GM12873 (cell line): Measurements from ENCODE around the gene BAIAP2L1.

ENCODE experiments used
- TF ChIP-seq, protein P1 (sequence below): IDR thresholded peaks from 2 replicates; pipeline ENCODE4 v1.5.1; 2012; ENCODE audit warnings: low read depth, mild to moderate bottlenecking, moderate library complexity, low read length, control low read depth; ENCODE audit not compliant: insufficient read depth; ENCODE audit errors: missing control alignments

The BAIAP2L1 gene

DNA sequence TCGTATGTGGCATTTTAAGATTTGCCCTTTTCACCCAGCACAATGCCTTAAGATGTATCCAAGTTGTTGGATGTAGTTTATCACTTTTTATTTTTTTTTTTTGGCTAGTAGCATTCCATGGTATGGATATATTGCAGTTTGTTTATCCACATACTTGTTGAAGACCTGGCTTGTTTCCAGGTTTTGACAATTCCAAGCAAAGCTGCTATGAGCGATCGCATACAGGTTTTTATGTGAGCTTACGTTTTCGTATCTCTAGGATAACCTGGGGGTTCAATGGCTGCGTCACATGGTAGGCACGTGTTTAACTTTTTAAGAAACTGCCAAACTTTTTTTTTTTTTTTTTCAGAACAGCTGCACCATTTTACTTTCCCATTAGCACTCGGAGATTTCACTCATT is 32.2 kb downstream of the BAIAP2L1 start:
- TF ChIP-seq, protein P1, sequence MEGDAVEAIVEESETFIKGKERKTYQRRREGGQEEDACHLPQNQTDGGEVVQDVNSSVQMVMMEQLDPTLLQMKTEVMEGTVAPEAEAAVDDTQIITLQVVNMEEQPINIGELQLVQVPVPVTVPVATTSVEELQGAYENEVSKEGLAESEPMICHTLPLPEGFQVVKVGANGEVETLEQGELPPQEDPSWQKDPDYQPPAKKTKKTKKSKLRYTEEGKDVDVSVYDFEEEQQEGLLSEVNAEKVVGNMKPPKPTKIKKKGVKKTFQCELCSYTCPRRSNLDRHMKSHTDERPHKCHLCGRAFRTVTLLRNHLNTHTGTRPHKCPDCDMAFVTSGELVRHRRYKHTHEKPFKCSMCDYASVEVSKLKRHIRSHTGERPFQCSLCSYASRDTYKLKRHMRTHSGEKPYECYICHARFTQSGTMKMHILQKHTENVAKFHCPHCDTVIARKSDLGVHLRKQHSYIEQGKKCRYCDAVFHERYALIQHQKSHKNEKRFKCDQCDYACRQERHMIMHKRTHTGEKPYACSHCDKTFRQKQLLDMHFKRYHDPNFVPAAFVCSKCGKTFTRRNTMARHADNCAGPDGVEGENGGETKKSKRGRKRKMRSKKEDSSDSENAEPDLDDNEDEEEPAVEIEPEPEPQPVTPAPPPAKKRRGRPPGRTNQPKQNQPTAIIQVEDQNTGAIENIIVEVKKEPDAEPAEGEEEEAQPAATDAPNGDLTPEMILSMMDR, result no peak

DNA sequence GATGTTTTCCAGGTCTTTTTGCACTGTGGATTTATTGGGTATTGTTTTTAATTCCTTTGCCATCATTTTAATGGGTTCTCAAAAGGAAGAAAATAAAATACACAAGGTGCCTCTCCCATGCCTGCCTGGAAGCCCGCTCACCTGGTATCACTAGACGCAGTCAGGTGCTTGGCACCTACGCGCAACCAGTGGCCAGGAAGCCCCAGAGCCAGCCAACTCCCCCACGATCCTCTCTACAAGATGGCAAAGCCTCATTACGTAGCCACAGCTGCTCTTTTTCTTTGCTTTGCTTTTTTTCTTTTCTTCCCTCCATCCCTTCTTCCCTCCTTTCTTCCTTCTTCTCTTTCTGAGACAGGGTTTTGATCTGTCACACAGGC is 34.3 kb downstream of the BAIAP2L1 start:
- TF ChIP-seq, protein P1, result no peak

DNA sequence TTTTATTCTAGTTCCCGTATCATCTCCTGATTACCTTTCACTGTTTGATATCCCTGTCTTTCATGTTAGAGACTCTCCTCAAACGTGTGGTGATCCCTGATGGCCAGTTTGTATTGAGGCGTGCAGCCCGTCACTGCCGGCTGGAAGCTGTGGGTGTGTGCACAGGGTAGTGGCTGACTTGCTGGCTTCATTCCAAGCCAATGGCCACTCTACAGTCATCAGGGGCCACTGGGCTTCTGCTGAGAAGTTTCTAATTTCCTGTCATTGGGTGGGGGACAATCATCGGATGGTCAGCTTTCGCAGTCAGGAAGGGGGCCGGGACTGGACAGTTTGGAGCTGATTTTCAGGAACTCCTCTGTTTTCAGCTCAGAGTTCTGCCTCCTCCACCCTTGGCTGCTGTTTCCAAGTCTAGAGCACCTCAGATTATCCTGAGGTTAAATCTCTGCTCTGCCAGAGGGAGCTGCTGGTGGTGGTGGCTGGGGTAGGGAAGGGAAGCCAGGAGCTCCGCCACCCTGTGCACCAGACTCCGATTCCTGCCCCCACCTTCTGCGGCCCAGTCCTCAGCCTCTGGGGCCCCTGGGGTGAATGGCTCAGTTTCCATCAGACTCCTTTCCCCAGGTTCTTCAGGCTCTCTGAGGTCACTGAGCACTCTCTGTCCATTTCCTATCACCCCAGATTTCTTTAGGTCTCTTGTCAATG is 34.9 kb downstream of the BAIAP2L1 start:
- TF ChIP-seq, protein P1, result no peak

DNA sequence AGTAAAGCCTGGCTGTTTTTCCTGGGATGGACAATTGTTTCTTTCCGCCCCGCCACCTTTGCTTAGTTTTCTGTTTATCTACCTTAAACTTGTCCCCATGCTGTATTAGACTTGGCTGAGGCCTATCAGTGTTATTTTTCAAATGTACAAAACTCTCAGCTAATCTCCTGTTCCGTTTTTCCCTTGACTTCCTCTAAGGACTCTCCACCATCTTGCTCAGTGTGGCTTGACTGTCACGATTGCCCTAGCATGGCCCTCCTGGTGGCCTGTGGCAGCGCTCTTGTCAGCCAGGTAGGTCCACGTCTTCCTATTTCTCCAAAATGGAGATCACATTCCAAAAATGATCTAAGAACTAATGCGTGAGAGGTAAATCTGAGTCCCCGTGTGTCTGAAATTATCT is 36.7 kb downstream of the BAIAP2L1 start:
- TF ChIP-seq, protein P1, result no peak

DNA sequence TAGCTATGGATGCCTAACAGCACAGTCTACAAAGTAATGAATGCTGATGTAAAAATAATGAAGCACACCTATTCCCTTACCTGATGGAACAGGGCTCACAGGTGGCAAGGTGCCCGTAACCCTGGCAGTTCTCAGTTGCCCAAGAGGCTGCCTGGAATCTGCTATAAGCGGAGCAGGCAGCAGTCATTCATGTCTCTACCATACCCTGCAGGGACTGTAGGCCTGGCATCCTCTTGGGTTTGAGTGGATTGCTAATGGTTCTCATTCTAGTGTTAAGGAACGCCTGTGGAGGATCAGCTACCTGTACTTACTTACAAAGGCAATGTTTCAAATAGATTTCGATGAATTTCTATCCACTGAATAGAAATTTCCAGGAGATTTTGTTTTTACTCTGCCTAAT is 38.4 kb downstream of the BAIAP2L1 start:
- TF ChIP-seq, protein P1, result no peak

DNA sequence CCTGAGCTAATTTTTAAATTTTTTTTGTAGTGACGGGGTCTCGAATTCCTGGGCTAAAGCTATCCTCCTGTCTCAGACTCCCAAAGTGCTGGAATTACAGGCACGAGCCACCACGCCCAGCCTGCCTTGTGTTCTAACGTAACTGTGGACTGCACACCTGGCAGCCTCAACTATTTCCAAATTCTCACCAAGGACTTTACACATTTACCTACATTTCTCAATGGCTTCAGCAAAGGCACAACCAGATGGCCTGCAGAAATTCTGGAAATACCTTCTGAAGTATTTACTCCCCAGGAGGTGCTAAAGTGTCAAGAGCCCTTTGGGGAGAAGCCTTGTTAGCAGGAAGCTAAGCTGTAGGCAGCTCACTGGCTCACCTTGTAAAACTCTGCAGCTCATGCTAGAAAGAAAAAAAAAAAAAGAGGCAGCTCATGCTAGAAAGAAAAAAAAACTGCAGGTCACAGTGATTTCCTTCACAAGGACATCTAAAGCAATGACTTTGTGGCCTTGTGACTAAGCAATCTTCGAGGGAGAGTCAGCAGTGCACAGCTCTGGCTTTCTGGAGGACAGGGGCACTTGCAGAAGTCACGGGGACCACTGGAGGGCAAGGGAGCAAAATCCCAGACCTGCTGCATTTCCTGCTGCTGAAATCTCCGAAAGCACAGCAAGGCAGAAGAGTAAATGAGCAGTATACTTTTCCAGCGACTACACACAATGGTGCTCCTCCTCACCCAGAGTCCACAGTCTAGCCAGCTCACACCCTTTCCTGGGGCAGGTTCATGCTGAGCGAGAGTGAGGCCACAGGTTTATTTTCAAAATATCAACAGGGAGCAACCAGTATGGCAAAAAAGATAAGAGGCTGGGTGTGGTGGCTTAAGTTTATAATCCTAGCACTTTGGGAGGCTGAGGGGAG is 40.4 kb downstream of the BAIAP2L1 start:
- TF ChIP-seq, protein P1, result no peak

DNA sequence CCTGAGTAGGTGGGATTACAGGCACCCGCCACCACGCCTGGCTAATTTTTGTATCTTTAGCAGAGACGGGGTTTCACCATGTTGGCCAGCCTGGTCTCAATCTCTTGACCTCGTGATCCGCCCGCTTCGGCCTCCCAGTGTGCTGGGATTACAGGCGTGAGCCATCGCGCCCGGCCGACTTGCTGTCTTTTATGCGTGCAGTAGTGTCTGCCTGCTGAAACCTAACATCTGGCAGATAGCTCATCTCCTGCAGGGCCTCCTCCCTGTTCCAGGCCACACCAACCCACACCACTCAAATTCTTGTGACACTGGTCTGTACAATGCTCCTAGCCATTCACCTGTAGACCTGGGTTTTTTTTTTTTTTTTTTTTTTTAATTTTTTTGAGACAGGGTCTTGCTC is 41.5 kb downstream of the BAIAP2L1 start:
- TF ChIP-seq, protein P1, result no peak
